H1 (cell line): Measurements from ENCODE around the gene ETS1. TPM values are rescaled to one million over a fixed set of nuclear protein-coding genes. Genes with fewer than 3 reads are reported as not detected.

Experiments
- EGR1 ChIP-seq: IDR thresholded peaks from 2 replicates; pipeline ENCODE4 v1.6.1; 2011; ENCODE audit warnings: low read depth, low read length, borderline replicate concordance
- GABPA ChIP-seq: IDR thresholded peaks from 2 replicates; pipeline ENCODE4 v1.6.1; 2011; ENCODE audit warnings: mild to moderate bottlenecking, low read length, moderate library complexity, borderline replicate concordance; ENCODE audit not compliant: insufficient read depth
- GTF2F1 ChIP-seq: IDR thresholded peaks from 2 replicates; pipeline ENCODE4 v1.6.1; 2012; ENCODE audit warnings: low read depth, low read length, improper control_type of control experiment, borderline replicate concordance
- MAFK ChIP-seq: IDR thresholded peaks from 2 replicates; pipeline ENCODE4 v1.6.1; 2012; ENCODE audit warnings: low read depth, mild to moderate bottlenecking, improper control_type of control experiment, low read length
- POLR2A ChIP-seq, 2 experiments: IDR thresholded peaks; 1 replicate in 1 of 2; 2 replicates in 1 of 2; pipeline ENCODE4 v1.6.1; 2011; ENCODE audit warnings: low read depth in 2 of 2, low read length in 2 of 2, mild to moderate bottlenecking in 2 of 2; ENCODE audit errors: control extremely low read depth in 1 of 2
- POU5F1 ChIP-seq: IDR thresholded peaks from 2 replicates; pipeline ENCODE4 v1.6.1; 2011; ENCODE audit warnings: low read depth, mild to moderate bottlenecking, low read length, moderate library complexity
- SIX5 ChIP-seq: IDR thresholded peaks from 2 replicates; pipeline ENCODE4 v1.6.1; 2011; ENCODE audit warnings: mild to moderate bottlenecking, low read depth, low read length
- TAF1 ChIP-seq: IDR thresholded peaks from 2 replicates; pipeline ENCODE4 v1.6.1; 2011; ENCODE audit warnings: mild to moderate bottlenecking, low read depth, low read length
- polyA plus RNA-seq, 7 experiments: library from polyadenylated mRNA; depleted of rRNA in 3 of 7; stranded (reverse) in 5 of 7; unstranded in 2 of 7; fragments of >200 nt in 5 of 7; fragments of 200-250 nt in 2 of 7; gene quantifications; 1 replicate in 5 of 7; 2 replicates in 1 of 7; 4 replicates in 1 of 7; pipeline versions ENCODE4 v1.2.1 to v1.2.3, GENCODE V29; 2011 to 2013; ENCODE audit warnings: missing spikeins in 2 of 7, mixed read lengths in 2 of 7
- total RNA-seq: library from RNA; stranded (reverse); fragmentation: NEBNext Ultra II Directional; extraction: Animal tissue kit (Norgen Biotek cat#: 25700); gene quantifications from 2 replicates; pipeline ENCODE4 v1.2.1, GENCODE V29; 2021
- TF ChIP-seq, protein P1 (sequence below): fragments of 300-600 bp; sonication (generic); IDR thresholded peaks from 2 replicates; pipeline ENCODE4 v1.7.1; 2012; ENCODE audit warnings: low read length, moderate library complexity, mild to moderate bottlenecking, inconsistent platforms; ENCODE audit not compliant: insufficient replicate concordance
- TF ChIP-seq, protein P2 (sequence below): IDR thresholded peaks from 2 replicates; pipeline ENCODE4 v1.6.1; 2012; ENCODE audit warnings: inconsistent platforms

Gene ETS1
- total and polyA plus RNA-seq, 2 of the 8 experiments (the other 6 are each of a cell fraction or from before 2014, with no cell fraction given) = 10.0 to 35.3 TPM

DNA sequence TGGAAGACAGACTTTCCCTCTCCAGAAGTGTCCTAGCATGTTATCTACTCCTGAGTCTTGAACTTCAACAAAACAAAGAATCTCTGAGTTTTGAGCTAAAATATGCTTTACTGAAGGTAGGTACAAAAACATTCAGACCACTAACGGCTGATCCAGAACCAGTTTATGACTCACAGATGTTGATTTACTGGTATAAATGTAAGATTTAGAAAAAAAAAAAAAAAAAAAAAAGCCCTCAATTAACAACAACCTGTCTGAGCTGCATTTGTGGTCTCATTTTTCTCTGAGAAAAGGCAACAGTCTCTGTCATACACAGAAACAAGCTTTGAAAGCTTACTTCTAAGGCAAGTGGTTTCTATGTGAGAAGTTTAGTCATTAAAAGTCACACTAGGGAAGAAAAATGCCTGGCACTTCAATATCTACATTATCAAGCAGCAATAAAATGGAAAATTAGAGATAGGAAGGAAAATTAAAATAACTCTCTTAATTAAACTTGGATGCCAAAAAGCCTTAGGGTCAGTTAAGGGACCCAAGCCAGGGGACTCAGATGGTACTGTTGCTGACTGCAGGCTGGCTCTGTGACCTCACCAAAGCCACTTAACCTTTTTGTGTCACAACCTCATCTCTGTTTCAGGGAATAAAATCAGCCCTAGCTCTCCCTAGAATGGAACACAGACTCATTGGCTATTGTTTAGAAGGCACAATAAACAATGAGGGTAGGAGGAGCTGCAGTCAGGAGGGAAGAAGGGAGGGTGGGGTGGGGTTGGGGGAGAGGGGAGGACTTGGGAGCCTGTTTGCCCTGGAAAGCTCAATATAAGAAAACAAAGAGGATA is 61.7 kb downstream of the ETS1 start (continued):
- TF ChIP-seq, protein P1, sequence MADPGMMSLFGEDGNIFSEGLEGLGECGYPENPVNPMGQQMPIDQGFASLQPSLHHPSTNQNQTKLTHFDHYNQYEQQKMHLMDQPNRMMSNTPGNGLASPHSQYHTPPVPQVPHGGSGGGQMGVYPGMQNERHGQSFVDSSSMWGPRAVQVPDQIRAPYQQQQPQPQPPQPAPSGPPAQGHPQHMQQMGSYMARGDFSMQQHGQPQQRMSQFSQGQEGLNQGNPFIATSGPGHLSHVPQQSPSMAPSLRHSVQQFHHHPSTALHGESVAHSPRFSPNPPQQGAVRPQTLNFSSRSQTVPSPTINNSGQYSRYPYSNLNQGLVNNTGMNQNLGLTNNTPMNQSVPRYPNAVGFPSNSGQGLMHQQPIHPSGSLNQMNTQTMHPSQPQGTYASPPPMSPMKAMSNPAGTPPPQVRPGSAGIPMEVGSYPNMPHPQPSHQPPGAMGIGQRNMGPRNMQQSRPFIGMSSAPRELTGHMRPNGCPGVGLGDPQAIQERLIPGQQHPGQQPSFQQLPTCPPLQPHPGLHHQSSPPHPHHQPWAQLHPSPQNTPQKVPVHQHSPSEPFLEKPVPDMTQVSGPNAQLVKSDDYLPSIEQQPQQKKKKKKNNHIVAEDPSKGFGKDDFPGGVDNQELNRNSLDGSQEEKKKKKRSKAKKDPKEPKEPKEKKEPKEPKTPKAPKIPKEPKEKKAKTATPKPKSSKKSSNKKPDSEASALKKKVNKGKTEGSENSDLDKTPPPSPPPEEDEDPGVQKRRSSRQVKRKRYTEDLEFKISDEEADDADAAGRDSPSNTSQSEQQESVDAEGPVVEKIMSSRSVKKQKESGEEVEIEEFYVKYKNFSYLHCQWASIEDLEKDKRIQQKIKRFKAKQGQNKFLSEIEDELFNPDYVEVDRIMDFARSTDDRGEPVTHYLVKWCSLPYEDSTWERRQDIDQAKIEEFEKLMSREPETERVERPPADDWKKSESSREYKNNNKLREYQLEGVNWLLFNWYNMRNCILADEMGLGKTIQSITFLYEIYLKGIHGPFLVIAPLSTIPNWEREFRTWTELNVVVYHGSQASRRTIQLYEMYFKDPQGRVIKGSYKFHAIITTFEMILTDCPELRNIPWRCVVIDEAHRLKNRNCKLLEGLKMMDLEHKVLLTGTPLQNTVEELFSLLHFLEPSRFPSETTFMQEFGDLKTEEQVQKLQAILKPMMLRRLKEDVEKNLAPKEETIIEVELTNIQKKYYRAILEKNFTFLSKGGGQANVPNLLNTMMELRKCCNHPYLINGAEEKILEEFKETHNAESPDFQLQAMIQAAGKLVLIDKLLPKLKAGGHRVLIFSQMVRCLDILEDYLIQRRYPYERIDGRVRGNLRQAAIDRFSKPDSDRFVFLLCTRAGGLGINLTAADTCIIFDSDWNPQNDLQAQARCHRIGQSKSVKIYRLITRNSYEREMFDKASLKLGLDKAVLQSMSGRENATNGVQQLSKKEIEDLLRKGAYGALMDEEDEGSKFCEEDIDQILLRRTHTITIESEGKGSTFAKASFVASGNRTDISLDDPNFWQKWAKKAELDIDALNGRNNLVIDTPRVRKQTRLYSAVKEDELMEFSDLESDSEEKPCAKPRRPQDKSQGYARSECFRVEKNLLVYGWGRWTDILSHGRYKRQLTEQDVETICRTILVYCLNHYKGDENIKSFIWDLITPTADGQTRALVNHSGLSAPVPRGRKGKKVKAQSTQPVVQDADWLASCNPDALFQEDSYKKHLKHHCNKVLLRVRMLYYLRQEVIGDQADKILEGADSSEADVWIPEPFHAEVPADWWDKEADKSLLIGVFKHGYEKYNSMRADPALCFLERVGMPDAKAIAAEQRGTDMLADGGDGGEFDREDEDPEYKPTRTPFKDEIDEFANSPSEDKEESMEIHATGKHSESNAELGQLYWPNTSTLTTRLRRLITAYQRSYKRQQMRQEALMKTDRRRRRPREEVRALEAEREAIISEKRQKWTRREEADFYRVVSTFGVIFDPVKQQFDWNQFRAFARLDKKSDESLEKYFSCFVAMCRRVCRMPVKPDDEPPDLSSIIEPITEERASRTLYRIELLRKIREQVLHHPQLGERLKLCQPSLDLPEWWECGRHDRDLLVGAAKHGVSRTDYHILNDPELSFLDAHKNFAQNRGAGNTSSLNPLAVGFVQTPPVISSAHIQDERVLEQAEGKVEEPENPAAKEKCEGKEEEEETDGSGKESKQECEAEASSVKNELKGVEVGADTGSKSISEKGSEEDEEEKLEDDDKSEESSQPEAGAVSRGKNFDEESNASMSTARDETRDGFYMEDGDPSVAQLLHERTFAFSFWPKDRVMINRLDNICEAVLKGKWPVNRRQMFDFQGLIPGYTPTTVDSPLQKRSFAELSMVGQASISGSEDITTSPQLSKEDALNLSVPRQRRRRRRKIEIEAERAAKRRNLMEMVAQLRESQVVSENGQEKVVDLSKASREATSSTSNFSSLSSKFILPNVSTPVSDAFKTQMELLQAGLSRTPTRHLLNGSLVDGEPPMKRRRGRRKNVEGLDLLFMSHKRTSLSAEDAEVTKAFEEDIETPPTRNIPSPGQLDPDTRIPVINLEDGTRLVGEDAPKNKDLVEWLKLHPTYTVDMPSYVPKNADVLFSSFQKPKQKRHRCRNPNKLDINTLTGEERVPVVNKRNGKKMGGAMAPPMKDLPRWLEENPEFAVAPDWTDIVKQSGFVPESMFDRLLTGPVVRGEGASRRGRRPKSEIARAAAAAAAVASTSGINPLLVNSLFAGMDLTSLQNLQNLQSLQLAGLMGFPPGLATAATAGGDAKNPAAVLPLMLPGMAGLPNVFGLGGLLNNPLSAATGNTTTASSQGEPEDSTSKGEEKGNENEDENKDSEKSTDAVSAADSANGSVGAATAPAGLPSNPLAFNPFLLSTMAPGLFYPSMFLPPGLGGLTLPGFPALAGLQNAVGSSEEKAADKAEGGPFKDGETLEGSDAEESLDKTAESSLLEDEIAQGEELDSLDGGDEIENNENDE = no peak
- TF ChIP-seq GABPA = no peak
- no peak for TF ChIP-seq MAFK
- TF ChIP-seq, protein P2, sequence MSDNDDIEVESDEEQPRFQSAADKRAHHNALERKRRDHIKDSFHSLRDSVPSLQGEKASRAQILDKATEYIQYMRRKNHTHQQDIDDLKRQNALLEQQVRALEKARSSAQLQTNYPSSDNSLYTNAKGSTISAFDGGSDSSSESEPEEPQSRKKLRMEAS = no peak
- no peak for TF ChIP-seq EGR1
- no peak for TF ChIP-seq GTF2F1
- no peak for TF ChIP-seq POU5F1
- no peak for TF ChIP-seq POLR2A (IDR thresholded peaks at IDR 0.05; ENCODE audit: control extremely low read depth in 1 of 2, low read depth in 2 of 2, low read length in 2 of 2)
- TF ChIP-seq SIX5 = no peak
- no peak for TF ChIP-seq TAF1
